C4-2B (cell line): ENCODE results near the gene HEATR5B.

ENCODE experiments used
- ZFX ChIP-seq: fragments of 450-650 bp; IDR thresholded peaks from 2 replicates; pipeline ENCODE4 v1.6.1; 2017
- TF ChIP-seq, protein P1 (sequence below): fragments of 450-650 bp; conservative IDR thresholded peaks from 2 replicates; pipeline ENCODE4 v1.5.1; 2017; ENCODE audit warnings: mild to moderate bottlenecking

DNA sequence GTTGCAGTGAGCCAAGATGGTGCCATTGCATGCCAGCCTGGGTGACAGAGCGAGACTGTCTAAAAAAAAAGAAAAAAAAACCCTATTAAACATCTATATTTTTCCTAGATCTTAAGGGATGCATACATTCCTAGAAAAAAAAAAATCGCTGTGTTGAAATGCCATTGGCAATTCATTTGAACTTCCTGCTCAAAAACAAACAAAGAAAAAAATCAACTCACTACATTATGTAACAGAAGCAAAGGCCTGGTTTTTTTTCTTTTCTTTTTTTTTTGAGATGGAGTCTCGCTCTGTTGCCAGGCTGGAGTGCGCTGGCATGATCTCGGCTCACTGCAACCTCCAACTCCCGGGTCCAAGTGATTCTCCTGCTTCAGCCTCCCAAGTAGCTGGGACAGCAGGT, 96.2 kb downstream of the HEATR5B start:
- TF ChIP-seq, protein P1, sequence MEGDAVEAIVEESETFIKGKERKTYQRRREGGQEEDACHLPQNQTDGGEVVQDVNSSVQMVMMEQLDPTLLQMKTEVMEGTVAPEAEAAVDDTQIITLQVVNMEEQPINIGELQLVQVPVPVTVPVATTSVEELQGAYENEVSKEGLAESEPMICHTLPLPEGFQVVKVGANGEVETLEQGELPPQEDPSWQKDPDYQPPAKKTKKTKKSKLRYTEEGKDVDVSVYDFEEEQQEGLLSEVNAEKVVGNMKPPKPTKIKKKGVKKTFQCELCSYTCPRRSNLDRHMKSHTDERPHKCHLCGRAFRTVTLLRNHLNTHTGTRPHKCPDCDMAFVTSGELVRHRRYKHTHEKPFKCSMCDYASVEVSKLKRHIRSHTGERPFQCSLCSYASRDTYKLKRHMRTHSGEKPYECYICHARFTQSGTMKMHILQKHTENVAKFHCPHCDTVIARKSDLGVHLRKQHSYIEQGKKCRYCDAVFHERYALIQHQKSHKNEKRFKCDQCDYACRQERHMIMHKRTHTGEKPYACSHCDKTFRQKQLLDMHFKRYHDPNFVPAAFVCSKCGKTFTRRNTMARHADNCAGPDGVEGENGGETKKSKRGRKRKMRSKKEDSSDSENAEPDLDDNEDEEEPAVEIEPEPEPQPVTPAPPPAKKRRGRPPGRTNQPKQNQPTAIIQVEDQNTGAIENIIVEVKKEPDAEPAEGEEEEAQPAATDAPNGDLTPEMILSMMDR: no peak
- TF ChIP-seq ZFX: no peak
